Measurements from ENCODE around the gene SIPA1L3.

The SIPA1L3 gene

GRCh38 chr19:38183251-38183897 is 276.4 kb downstream of the SIPA1L3 start:
- H4K20me1 ChIP-seq (ENCODE audit: insufficient read depth, low read length): no peaks in the 10 kb centered on the region
- TF ChIP-seq EZH2 (IDR thresholded peaks at IDR 0.05; ENCODE audit: borderline replicate concordance, low read length): no peak
- TF ChIP-seq, protein P1, sequence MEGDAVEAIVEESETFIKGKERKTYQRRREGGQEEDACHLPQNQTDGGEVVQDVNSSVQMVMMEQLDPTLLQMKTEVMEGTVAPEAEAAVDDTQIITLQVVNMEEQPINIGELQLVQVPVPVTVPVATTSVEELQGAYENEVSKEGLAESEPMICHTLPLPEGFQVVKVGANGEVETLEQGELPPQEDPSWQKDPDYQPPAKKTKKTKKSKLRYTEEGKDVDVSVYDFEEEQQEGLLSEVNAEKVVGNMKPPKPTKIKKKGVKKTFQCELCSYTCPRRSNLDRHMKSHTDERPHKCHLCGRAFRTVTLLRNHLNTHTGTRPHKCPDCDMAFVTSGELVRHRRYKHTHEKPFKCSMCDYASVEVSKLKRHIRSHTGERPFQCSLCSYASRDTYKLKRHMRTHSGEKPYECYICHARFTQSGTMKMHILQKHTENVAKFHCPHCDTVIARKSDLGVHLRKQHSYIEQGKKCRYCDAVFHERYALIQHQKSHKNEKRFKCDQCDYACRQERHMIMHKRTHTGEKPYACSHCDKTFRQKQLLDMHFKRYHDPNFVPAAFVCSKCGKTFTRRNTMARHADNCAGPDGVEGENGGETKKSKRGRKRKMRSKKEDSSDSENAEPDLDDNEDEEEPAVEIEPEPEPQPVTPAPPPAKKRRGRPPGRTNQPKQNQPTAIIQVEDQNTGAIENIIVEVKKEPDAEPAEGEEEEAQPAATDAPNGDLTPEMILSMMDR (IDR thresholded peaks at IDR 0.05; ENCODE audit: low read length): no peak
- no peaks in the 10 kb centered on the region for H3K79me2 ChIP-seq (ENCODE audit: insufficient read depth, low read length)
- H3K9ac ChIP-seq (ENCODE audit: low read length): no peak overlapping the region
- H3F3A ChIP-seq (ENCODE audit: insufficient read depth, low read length): no peaks in the 10 kb centered on the region
- no peak overlapping the region for H2AFZ ChIP-seq (ENCODE audit: low read length)
- H3K4me1 ChIP-seq (ENCODE audit: insufficient read depth, low read length, severe bottlenecking): no peaks in the 10 kb centered on the region
- no peak overlapping the region for H3K4me3 ChIP-seq (ENCODE audit: low read depth, low read length, poor library complexity, severe bottlenecking)
- no peaks in the 10 kb centered on the region for H3K27me3 ChIP-seq (ENCODE audit: insufficient read depth, low read length)
- no peak overlapping the region for H3K4me2 ChIP-seq (ENCODE audit: low read length)
- H3K27ac ChIP-seq (ENCODE audit: low read depth, low read length, poor library complexity, severe bottlenecking): no peak overlapping the region
- peaks cover 42% of the 10 kb centered on the region for H3K36me3 ChIP-seq (ENCODE audit: insufficient read depth, low read length)
- H3K9me2 ChIP-seq (ENCODE audit: low read depth, low read length): no peaks in the 10 kb centered on the region
- H3K9me3 ChIP-seq (ENCODE audit: low read length): 0 out of 2 replicates have a peak, but pooled peaks cover 3% of the 10 kb centered on the region

- Histone ChIP-seq H3K79me2 (ENCODE audit: insufficient read depth, low read length) (no peaks in the 10 kb centered on the region), H3K36me3 (ENCODE audit: insufficient read depth, low read length) (peaks cover 36% of the 10 kb centered on the region), H3K9ac (ENCODE audit: low read length) (no peak overlapping the region), H2AFZ (ENCODE audit: low read length) (no peak overlapping the region), H3K4me3 (ENCODE audit: low read depth, low read length, poor library complexity, severe bottlenecking) (no peak overlapping the region), H3K4me1 (ENCODE audit: insufficient read depth, low read length, severe bottlenecking) (no peaks in the 10 kb centered on the region), H3K4me2 (ENCODE audit: low read length) (no peak overlapping the region), H3K9me2 (ENCODE audit: low read depth, low read length) (no peaks in the 10 kb centered on the region), H4K20me1 (ENCODE audit: insufficient read depth, low read length) (no peaks in the 10 kb centered on the region), H3F3A (ENCODE audit: insufficient read depth, low read length) (no peaks in the 10 kb centered on the region), H3K27ac (ENCODE audit: low read depth, low read length, poor library complexity, severe bottlenecking) (no peak overlapping the region), H3K27me3 (ENCODE audit: insufficient read depth, low read length) (no peaks in the 10 kb centered on the region), H3K9me3 (ENCODE audit: low read length) (no peaks in the 10 kb centered on the region)
- TF ChIP-seq, protein P1 (IDR thresholded peaks at IDR 0.05; ENCODE audit: low read length): no peak
- no peak for TF ChIP-seq EZH2 (IDR thresholded peaks at IDR 0.05; ENCODE audit: borderline replicate concordance, low read length)
Observed at GRCh38 chr19:38184815-38185214, 277.8 kb downstream of the SIPA1L3 start.

- peaks cover 28% of the 10 kb centered on the region for H3K36me3 ChIP-seq (ENCODE audit: insufficient read depth, low read length)
- no peaks in the 10 kb centered on the region for H3K79me2 ChIP-seq (ENCODE audit: insufficient read depth, low read length)
- no peak overlapping the region for H3K27ac ChIP-seq (ENCODE audit: low read depth, low read length, poor library complexity, severe bottlenecking)
- H3K4me3 ChIP-seq (ENCODE audit: low read depth, low read length, poor library complexity, severe bottlenecking): no peak overlapping the region
- no peaks in the 10 kb centered on the region for H3K9me2 ChIP-seq (ENCODE audit: low read depth, low read length)
- no peak overlapping the region for H2AFZ ChIP-seq (ENCODE audit: low read length)
- TF ChIP-seq, protein P1 (IDR thresholded peaks at IDR 0.05; ENCODE audit: low read length): no peak
- no peak for TF ChIP-seq EZH2 (IDR thresholded peaks at IDR 0.05; ENCODE audit: borderline replicate concordance, low read length)
- H3K4me1 ChIP-seq (ENCODE audit: insufficient read depth, low read length, severe bottlenecking): no peaks in the 10 kb centered on the region
- H3K9me3 ChIP-seq (ENCODE audit: low read length): no peaks in the 10 kb centered on the region
- H3K27me3 ChIP-seq (ENCODE audit: insufficient read depth, low read length): no peaks in the 10 kb centered on the region
- H4K20me1 ChIP-seq (ENCODE audit: insufficient read depth, low read length): no peaks in the 10 kb centered on the region
- H3K4me2 ChIP-seq (ENCODE audit: low read length): no peak overlapping the region
- H3F3A ChIP-seq (ENCODE audit: insufficient read depth, low read length): no peaks in the 10 kb centered on the region
- H3K9ac ChIP-seq (ENCODE audit: low read length): no peak overlapping the region
Observed at GRCh38 chr19:38185562-38185961, 278.6 kb downstream of the SIPA1L3 start.

Measured in OCI-LY1 (cell line).